ENCODE measurements around the gene FMO2.

DNA sequence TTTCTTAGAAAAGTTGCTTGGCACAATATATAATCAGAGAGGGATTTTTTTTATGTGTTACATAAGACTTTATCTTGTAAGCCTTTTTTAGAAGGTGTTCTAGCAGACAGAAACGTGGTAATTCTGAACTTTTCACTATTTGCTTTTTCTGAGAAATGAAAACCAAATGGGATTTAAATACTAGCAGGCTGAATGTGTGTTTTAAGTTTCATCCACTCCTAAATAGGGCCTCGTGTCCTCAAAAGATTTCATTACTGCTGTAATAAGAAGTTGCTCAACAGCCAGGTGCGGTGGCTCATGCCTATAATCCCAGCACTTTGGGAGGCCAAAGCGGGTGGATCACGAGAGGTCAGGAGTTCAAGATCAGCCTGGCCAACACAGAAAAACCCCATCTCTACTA lies 44.7 kb upstream of the FMO2 start:
- no peak for TF ChIP-seq EP300 (IDR thresholded peaks at IDR 0.05; ENCODE audit: borderline replicate concordance in 1 of 2, control insufficient read depth in 1 of 2, low read depth in 2 of 2, low read length in 2 of 2)
- no peak for TF ChIP-seq RAD21 (IDR thresholded peaks at IDR 0.05; ENCODE audit: insufficient read depth, low read depth, low read length)
- TF ChIP-seq, protein P1, sequence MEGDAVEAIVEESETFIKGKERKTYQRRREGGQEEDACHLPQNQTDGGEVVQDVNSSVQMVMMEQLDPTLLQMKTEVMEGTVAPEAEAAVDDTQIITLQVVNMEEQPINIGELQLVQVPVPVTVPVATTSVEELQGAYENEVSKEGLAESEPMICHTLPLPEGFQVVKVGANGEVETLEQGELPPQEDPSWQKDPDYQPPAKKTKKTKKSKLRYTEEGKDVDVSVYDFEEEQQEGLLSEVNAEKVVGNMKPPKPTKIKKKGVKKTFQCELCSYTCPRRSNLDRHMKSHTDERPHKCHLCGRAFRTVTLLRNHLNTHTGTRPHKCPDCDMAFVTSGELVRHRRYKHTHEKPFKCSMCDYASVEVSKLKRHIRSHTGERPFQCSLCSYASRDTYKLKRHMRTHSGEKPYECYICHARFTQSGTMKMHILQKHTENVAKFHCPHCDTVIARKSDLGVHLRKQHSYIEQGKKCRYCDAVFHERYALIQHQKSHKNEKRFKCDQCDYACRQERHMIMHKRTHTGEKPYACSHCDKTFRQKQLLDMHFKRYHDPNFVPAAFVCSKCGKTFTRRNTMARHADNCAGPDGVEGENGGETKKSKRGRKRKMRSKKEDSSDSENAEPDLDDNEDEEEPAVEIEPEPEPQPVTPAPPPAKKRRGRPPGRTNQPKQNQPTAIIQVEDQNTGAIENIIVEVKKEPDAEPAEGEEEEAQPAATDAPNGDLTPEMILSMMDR (IDR thresholded peaks at IDR 0.05 in 2 of 3, conservative IDR thresholded peaks at IDR 0.05 in 1 of 3; ENCODE audit: control insufficient read depth in 2 of 3, extremely low read depth in 1 of 3, insufficient read depth in 1 of 3, low read depth in 3 of 3, low read length in 3 of 3), result no peak

Data from GM12878 (cell line).